Stimulated activated CD8-positive, alpha-beta memory T cell treated with anti-CD3 and anti-CD28 coated beads, Interleukin-15, amount 100 ng/mL, for 24 hours (primary cell): Measurements from ENCODE around the gene TRABD2A.
"Not testable (repeated sequence)": the region's sequence is repeated elsewhere in the genome, so short reads cannot be mapped to it uniquely, and the experiment has no call there.

ENCODE experiments used
- DNase-seq: peaks from one replicate; pipeline ENCODE4 v3.0.0-alpha.2; 2020; ENCODE audit warnings: low read depth

TRABD2A gene

DNA sequence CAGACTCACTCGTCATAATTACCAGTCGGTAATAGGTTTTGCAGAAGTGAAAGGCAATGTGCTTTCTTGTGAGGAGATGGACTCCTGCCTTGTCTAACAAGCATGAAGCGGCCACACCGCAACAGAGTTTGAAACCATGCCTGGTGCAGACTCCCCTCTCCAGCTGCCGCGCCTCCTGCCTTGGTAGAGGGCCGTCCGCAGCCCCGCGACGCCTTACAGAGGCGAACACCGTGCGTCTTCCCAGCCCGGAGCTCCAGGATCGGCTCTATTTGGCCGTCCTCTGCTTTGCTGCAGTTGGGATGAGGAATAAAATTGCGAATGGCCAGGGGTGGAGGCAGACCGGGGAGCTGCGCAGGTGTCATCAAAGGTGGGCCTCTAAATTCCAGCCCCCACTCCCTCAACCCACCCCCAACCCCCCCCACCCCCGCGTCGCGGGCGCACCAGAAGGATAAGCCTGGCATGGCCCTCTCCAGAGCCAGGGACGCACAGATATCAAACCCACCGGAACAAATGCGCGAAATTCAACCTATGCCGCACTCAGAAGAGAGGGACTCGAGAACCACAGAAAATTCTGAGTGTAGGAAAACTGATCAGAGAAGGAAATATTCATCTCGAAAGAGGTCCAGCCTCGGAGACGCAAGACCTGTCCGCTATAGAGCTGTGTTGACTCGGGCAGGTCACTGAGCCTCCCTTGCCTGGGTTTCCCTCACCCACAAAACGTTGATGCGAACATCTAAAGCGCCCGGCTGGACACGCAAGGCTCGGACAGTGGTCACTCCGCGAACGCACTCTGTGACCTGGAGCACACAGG lies 1.1 kb downstream of the TRABD2A start:
- no peak for DNase-seq

DNA sequence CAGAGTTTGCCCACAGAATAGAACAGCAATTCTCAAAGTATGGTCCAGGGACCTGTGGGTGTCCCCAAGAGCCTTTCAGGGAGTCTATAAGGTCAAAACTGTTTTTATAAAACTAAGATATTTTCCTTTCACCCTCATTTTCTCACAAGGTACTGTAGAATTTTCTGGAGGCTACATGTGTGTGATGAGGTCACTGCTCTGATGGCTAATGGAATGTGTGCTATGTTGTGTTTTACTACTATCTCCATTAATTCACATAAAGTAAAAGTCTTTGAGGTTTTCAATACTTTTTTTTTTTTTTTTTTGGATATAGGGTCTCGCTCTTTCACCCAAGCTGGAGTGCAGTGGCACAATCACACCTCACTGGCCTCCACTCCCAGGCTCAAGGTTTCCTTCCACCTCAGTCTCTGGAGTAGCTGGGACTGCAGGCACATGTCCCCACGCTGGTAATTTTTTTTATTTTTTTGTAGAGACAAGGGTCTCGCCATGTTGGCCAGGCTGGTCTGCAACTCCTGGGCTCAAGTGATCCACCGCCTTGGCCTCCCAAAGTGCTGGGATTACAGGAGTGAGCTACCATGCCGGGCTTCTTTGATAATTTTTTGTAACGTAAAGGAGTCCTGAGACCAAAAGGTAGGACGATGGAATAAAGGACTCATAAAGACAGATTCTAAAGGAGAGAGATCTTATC lies 1.8 kb downstream of the TRABD2A start:
- DNase-seq = no peak

DNA sequence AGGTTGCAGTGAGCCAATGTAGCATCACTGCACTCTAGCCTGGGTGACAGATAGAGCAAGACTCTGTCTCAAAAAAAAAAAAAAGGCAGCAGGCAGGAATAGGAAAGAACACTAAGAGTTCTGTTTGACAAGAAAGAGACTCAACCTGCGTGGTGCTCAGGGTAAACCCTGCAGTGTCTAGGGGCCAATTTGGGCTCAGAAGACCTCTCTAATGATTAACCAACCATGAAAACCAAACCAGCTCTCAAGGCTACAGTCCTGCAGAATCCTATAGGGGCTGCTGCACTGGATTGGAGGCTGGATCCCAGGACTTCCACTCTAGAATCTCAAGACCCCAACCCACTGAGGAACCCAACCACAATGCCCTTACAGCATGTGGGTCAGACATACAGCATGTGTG lies 2.4 kb downstream of the TRABD2A start:
- DNase-seq = no peak

DNA sequence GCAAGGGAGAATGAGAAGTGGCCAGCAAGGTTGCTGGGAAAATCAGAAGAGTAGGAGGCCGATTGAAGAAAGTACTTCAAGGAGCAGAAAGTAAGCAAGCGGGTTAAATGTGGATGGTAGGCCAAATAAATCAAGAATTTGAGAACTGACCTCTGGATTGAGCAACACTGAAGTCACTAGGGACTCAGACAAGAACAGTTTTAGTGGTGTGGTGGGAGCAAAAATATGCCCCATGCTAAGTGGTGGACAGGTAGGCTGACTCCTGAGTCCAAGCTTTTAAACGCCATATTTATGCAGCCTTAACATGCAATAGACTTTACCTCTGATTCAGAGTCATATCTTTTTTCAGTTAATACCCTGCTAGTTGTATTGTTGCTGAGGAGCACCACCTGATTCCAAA lies 4.5 kb downstream of the TRABD2A start:
- no peak for DNase-seq

DNA sequence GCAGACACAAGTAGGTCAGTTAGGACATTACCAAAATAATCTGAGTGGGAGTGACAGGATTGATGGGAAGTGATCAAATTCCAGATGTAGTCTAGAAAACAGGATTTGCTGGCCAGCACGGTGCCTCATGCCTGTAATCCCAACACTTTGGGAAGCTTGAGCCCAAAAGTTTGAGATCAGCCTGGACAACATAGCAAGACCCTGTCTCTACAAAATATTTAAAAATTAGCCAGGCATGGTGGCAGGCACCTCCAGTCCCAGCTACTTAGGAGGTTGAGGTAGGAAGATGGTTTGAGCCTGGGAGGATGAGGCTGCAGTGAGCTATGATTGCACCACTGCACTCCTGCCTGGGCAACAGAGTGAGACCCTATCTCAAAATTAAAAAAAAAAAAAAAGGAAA lies 5.3 kb downstream of the TRABD2A start:
- DNase-seq = not testable (repeated sequence)

DNA sequence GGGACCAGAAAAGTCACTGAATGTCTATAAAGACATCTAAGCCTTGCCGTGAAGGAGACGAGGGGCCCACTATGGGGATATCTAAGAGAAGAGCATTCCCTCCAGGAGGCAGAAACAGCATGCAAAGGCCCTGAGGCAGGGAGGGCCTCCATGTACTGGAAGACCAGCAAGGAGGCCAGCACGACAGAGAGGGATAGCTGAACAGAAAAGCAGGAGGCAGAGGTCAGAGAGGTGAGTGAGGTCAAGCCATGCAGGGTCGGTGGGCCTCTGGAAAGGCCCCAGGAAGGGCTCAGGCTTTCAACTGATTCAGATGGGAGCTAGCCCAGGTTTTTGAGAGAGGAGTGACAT lies 5.7 kb downstream of the TRABD2A start:
- no peak for DNase-seq

DNA sequence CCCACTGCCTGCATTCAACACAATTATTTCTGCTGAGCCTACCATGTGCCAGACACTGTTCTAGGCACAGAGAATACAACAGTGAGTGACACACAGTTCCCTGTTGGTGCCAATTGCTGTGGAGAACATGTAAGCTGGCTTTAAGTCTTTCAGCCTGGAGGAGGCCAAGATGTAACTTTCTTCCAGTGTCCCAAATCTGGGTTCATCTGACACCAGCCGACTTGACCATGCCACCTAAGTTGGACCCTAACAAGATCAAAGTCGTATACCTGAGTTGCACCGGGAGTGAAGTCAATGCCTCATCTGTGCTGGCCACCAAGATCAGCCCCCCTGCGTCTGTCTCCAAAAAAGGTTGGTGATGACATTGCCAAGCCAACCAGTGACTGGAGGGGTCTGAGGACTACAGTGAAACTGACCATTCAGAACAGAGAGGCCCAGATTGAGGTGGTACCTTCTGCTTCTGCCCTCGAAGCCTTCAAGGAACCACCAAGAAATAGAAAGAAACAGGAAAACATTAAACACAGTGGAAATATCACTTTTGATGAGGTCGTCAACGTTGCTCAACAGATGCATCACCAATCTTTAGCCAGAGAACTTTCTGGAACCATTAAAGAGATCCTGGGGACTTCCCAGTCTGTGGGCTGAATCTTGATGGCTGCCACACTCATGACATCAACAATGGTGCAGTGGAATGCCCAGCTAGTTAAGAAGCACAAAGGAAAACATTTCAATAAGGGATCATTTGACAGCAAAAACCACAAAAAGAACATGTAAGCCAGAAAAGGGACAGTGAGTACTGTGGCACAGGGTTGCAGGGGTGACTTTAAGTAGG lies 6.3 kb downstream of the TRABD2A start:
- DNase-seq = no peak

DNA sequence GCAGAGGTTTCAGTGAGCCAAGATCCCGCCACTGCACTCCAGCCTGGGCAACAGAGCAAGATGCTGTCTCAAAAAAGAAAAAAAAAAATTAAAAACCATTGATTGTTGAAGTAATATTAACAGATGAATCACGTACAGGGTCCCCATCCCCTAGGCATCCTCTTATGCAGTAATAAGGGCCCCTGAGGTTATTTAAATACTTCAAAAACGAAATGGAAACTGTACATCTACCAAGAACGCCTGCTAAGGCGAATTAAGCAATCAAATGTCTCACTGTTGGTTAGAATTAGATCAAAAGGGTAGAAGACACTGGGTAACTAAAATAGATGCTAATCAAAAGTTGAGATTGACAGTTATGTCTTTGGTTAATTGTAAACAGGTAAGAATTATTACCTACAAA lies 7.5 kb downstream of the TRABD2A start:
- DNase-seq = no peak

DNA sequence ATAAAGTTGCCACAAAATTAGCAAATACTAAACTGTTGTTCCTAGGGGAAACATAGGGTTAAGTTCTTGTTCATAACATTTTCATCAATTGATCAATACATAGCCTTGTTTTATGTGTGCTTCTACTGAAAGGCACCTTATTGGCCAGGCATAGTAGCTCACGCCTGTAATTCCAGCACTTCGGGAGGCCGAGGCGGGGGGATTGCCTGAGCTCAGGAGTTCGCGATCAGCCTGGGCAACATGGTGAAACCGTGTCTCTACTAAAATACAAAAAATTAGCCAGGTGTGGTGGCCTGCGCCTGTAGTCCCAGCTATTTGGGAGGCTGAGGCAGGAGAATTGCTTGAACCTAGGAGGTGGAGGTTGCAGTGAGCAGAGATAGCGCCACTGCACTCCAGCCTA lies 8.2 kb downstream of the TRABD2A start:
- DNase-seq = not testable (repeated sequence)

DNA sequence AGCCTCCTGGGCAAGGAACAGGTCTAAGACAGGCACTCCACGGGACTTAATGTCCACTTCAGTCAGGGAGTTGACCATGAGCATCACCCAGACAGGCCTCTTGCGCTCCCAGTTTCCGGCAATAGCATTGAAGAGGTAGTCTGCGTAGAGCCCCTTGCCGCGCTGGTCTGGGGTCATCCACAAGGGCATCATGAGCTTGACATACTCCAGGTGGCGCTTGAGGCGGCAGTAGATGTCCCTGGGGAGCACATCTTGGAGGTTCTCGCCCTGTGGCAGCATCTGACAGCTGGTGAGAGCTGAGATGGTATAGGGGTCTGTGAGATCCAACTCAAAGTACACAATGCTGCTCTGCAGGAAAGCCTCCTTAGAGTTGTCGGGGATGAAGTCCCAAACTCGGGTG lies 10.6 kb downstream of the TRABD2A start:
- no peak for DNase-seq

DNA sequence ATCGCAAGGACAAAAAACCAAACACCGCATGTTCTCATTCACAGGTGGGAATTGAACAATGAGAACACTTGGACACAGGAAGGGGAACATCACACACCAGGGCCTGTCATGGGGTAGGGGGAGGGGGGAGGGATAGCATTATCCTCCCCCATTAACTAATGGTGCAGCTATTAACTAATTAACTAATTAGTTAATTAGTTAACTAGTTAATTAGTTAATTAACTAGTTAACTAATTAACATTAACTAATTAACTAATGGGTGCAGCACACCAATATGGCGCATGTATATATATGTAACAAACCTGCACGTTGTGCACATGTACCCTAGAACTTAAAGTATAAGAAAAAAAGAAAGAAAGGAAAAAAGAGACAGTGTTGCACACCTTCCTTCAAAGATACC lies 12.6 kb downstream of the TRABD2A start:
- DNase-seq = not testable (repeated sequence)

DNA sequence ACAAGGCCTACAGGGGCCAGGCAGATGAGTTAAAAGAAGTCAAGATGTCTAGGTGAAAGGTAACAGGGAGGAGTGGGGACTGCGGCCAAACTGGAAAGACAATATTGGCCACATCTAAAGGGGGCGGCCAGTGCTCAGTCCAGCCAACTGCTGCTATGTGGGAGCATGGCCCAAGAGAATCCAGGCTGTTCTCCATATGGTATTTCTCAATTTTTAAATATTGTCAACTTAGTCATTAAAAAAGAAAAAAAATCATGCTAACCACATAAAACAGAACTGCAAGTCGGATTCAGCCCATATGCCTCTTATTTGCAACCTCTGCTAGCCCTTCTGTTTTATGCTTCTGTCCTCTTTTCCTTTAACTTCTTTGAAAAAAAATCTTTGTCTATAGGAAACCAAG lies 14.8 kb downstream of the TRABD2A start:
- no peak for DNase-seq

DNA sequence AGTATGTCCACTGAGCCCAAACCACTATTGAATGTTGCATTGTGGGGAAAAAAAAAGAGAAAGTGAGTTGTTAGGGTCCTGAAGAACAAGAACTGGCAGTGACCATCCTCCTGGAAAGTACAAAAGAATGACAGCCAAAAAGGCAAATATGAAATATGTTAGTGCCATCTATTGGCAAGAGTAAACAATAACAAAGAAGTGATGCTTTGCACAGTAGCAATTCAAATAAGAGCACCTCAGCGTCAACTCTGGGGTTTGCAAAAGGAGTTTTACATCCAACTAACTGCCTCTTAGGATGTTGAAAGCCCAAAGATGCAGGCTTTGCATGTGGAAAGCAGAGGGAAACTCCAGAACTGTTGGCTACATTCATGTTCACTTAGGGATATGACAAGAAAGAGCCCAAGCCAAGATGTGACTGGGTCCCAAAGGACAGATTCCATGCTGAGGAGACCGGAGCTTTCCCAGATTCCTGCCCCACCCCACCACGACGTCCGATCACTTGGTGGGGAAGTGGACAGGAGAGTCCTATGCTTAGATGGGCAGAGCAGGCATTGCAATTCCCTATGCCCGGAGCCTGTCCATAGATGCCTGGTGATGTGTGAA lies 15.6 kb downstream of the TRABD2A start:
- no peak for DNase-seq

DNA sequence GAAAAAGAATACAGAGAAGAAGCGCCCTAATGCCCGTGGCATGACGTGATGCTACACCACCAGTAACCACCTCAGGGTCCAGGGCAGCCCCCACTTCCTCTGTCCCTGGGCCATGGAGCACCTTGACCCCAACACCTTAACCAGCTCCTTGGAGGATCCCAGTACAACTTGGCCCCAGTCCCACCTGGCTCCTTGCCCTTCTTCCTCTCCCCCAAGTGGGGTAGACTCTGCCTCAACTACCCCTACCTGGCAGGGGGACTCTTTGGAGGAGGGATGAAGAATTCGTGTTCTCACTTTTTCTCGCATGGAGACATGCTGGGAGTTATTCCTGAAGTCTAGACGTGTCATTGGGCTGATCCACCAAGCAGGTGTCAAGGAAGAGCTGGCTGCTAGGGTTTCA lies 18.9 kb downstream of the TRABD2A start:
- DNase-seq = no peak

DNA sequence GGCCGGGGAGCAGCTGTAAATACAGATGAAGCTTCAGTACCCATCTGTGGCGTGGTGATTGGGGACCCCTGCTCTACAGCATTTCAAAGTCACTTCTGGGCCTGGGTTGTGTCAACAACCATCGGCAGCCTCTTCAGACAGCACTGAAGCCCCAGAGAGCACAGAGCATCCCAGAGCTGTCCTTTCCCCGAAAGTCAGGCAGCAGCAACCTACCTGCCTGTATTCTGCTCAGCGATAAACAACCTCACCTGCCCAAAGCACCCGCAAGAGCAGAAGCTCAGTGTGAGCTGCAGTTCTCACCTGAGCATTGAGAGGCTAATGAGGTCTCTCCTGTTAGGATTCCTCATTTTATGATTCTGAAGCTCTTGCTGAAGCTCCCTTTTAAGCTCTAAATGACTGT lies 19.3 kb downstream of the TRABD2A start:
- no peak for DNase-seq

DNA sequence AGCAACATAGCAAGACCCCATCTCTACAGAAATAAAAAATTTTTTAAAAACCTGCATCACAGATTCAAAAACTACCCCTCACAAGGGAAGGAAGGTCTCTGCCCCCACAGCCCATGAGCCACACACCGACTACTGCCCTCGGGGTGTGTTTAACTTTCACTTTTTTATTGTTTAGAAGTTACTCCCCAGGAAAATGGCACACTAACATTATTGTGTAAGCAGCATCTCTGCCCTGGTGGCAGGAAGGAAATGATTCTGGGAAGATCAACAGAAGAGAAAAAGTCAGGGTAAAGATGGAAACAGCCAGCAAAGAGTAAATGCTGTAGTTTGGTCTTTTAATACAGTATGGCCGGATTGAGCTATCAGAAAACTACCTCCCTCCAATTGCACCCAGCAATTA lies 21.9 kb downstream of the TRABD2A start:
- DNase-seq = no peak

DNA sequence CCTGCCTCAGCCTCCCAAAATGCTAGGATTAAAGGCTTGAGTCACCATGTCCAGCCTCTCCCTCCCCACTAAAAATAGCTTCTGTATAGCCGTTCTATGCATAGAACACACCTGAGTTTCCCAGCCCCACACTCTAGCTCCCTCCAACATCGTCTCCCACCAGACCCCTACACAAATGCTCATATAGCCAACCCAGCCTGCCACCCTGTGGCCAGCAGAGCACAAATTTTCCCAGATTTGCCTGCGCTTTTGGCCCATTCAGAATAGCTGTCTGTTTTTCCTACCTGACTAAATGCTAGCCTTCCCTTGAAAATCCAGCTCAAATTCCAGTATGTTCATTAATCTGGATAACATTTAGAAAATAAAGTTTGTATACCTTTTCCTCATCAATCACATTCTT lies 22.8 kb downstream of the TRABD2A start:
- DNase-seq = no peak

DNA sequence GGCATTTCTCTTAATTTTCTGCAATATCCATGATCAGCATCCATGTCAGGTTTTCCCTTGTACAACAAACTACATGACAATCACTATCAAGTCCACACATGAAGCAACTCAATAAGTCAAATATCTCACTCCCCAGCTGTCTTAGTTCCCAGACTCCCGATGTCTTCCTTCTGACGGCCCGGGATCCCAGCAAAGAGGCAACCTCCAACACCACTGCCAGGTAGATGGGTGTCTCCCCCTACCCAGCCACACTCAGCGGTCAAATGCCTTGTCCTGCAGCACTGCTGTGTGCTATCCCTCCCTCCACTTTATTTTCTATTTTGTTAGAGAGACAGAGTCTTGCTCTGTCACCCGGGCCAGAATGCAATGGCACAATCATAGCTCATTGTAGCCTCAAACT lies 23.3 kb downstream of the TRABD2A start:
- no peak for DNase-seq

DNA sequence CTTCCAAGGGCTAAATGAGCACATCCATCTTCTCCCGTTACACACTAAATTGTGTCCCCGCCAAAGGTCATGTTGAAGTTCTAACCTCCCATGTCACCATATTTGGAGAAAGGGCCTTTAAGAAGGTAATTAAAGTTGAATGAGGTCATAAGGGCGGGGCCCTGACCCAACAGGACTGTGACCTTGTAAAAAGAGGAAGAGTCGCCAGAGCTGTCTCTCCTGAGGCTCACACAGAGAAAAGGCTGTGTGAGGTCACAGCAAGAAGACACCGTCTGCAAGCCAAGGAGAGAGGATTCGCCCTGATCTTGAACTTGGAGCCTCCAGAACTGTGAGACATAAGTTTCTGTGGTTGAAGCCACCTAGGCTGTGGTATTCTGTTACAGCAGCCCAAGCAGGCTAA lies 24.1 kb downstream of the TRABD2A start:
- DNase-seq = no peak

DNA sequence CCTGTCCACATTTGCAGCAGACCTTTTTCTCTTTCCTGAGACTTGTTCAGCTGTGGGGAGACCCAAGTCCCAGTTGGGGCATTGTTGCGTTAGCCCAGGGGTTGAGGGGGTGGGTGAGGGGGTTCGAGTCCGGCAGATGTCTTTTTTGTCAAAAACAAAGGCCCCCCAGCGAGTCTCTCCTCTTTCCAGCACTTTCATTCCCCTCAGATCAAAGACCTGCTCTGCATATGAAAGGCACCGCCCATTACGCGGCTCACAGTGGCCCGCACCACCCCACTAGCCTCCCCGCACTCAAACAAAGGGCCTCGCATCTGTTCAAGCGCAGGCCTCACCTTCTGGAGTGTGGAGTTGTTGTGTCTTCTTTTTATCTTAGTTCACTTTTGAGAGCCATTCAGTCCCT lies 25.2 kb downstream of the TRABD2A start:
- DNase-seq = no peak

DNA sequence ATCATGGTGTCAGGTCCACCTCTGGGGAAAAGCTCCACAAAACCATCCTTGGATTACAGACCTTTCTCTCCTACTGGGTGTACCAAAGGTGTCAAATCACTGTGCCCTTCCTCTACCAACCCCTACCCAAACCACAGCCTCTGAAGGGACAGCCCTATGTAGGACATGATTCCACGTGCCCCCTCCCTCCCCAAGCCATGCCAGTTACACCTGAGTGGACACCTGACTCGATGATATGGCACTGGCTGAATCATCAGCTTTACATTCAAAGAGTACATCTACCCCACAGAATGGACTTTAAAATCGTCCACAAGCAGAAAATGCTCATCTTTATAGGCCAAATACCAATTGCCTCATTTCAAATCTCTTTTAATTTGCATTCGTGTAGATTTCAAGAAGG lies 26.0 kb downstream of the TRABD2A start:
- DNase-seq = no peak

DNA sequence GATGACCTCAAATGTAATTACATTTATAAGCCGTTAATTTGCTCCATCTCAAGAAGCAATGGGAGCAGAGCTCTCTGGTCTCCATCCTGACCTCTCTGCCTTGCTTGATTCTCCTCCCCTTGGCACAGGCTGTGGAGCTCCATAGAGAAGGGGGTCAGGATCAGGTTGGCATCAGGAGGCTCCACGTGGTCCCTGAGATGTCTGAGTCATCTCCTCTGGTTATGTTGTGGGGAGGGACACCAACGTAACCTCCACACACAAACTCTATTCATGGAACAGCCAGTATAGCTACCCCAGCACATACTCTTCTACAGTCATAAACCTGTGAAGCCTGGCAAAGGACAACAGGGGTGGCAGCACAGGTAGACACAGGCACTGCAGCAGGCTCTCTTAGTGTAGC lies 29.0 kb downstream of the TRABD2A start:
- no peak for DNase-seq

DNA sequence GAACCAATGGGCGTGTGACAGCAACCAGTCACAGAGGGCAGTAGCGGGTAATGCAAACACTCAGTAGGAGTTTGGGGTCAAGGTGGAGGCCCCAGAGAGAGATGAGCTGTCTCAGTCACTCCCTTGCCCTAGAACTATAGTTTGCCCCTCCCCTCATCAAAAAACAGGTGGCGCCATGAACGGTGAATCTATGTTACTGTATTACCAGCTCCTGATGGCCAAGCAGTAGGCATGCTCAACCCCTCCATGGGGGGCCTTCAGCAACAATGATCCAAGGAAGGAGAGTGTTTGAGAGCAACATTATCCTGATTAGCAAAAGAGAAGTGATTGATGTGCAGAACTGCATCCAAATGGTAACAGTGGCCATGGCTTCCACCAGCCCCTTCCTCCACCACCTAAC lies 30.4 kb downstream of the TRABD2A start:
- DNase-seq = no peak
